OCI-LY1 (cell line): ENCODE data around the gene RESP18.

Source experiments
- CTCF ChIP-seq: fragments of 200-600 bp; sonication (generic), shearing (Covaris generic); IDR thresholded peaks from 2 replicates; pipeline ENCODE4 v1.5.1; 2017; ENCODE audit warnings: mild to moderate bottlenecking, antibody characterized with exemption, low read length, moderate library complexity, mixed read lengths
- EZH2 ChIP-seq: fragments of 200-600 bp; sonication (generic), shearing (Covaris generic); IDR thresholded peaks from 2 replicates; pipeline ENCODE4 v1.8.0; 2017; ENCODE audit warnings: borderline replicate concordance, mixed run types, mild to moderate bottlenecking, antibody characterized with exemption, low read length, moderate library complexity, mixed read lengths

- no peak for TF ChIP-seq EZH2
- no peak for TF ChIP-seq CTCF
Observed at GRCh38 chr2:219380926-219381325, 48.4 kb upstream of the RESP18 start.
